K562 (cell line): ENCODE data around the gene TK1. TPM values are rescaled to one million over a fixed set of nuclear protein-coding genes. Genes with fewer than 3 reads are reported as not detected.

Source experiments
- AFF1 ChIP-seq, 2 experiments: fragments of 450-650 bp; IDR thresholded peaks; 2 replicates each; pipeline ENCODE4 v1.6.1; 2018; ENCODE audit warnings: mild to moderate bottlenecking in 2 of 2, low read depth in 1 of 2; ENCODE audit not compliant: partially characterized antibody in 2 of 2
- BMI1 ChIP-seq: fragments of 150-350 bp; IDR thresholded peaks from 2 replicates; pipeline ENCODE4 v1.6.1; 2014; ENCODE audit warnings: low read length
- CCAR2 ChIP-seq: fragments of 200-400 bp; formaldehyde crosslinking; IDR thresholded peaks from 2 replicates; pipeline ENCODE4 v1.6.1; 2017; ENCODE audit warnings: mild to moderate bottlenecking, low read depth, low read length
- CREB5 ChIP-seq: fragments of 250-450 bp; sonication (Bioruptor Pico); IDR thresholded peaks from 2 replicates; pipeline ENCODE4 v1.5.0; 2020; ENCODE audit warnings: mild to moderate bottlenecking
- GTF3C2 ChIP-seq: IDR thresholded peaks from 3 replicates; pipeline ENCODE4 v1.6.1; 2011; ENCODE audit warnings: borderline replicate concordance, mild to moderate bottlenecking, moderate library complexity; ENCODE audit not compliant: insufficient read length; ENCODE audit errors: extremely low read depth
- LEF1 ChIP-seq: fragments of 450-650 bp; IDR thresholded peaks from 2 replicates; pipeline ENCODE4 v1.6.1; 2016; ENCODE audit warnings: mild to moderate bottlenecking
- NR3C1 ChIP-seq: sonication (generic); formaldehyde crosslinking; IDR thresholded peaks from 2 replicates; pipeline ENCODE4 v1.8.1; 2022; ENCODE audit warnings: missing genetic modification reagents
- PCBP1 ChIP-seq: fragments of 200-400 bp; formaldehyde crosslinking; IDR thresholded peaks from 2 replicates; pipeline ENCODE4 v1.6.1; 2018; ENCODE audit warnings: mild to moderate bottlenecking, low read depth, low read length; ENCODE audit not compliant: poor library complexity, severe bottlenecking
- POLR2G ChIP-seq: fragments of 200-400 bp; formaldehyde crosslinking; IDR thresholded peaks from 2 replicates; pipeline ENCODE4 v1.6.1; 2017; ENCODE audit warnings: low read depth, mild to moderate bottlenecking, antibody characterized with exemption, low read length, moderate library complexity
- PRMT5 ChIP-seq: sonication (generic); formaldehyde crosslinking; IDR thresholded peaks from 2 replicates; pipeline ENCODE4 v1.5.0; 2020; ENCODE audit warnings: missing genetic modification reagents
- RBFOX2 ChIP-seq: fragments of 200-400 bp; formaldehyde crosslinking; IDR thresholded peaks from 2 replicates; pipeline ENCODE4 v1.6.1; 2017; ENCODE audit warnings: low read depth, mild to moderate bottlenecking, low read length, moderate library complexity
- SAFB2 ChIP-seq: fragments of 200-400 bp; formaldehyde crosslinking; IDR thresholded peaks from 2 replicates; pipeline ENCODE4 v1.6.1; 2018; ENCODE audit warnings: borderline replicate concordance, low read length, low read depth, moderate library complexity; ENCODE audit not compliant: severe bottlenecking
- SAP30 ChIP-seq: fragments of 200-600 bp; sonication (generic); IDR thresholded peaks from 2 replicates; pipeline ENCODE4 v1.6.1; 2012; ENCODE audit warnings: borderline replicate concordance, low read depth, mild to moderate bottlenecking, moderate library complexity, low read length, control low read depth, inconsistent platforms; ENCODE audit not compliant: insufficient read depth, poor library complexity, severe bottlenecking
- ZNF134 ChIP-seq: fragments of 250-450 bp; sonication (Bioruptor Pico); conservative IDR thresholded peaks from 2 replicates; pipeline ENCODE4 v1.4.0; 2020
- ZNF197 ChIP-seq: fragments of 200-800 bp; sonication (Bioruptor generic); IDR thresholded peaks from 2 replicates; pipeline ENCODE4 v1.6.1; 2016; ENCODE audit warnings: low read depth, missing genetic modification characterization, missing compliant biosample characterization
- ZNF644 ChIP-seq: fragments of 200-800 bp; sonication (Bioruptor generic); IDR thresholded peaks from 2 replicates; pipeline ENCODE4 v1.6.1; 2016; ENCODE audit warnings: low read depth, missing genetic modification characterization, missing compliant biosample characterization
- polyA plus RNA-seq, 8 experiments: library from polyadenylated mRNA; depleted of rRNA in 4 of 8; stranded (reverse) in 5 of 8; unstranded in 3 of 8; fragments of >200 nt; fragmentation: Nextera tagmentation in 2 of 8; fragmentation: Illumina TruSeq in 1 of 8; extraction: Ambion mirVana in 2 of 8; extraction: Trizol in 1 of 8; gene quantifications; 2 replicates each; pipeline versions ENCODE4 v1.2.1 to v1.2.3, GENCODE V29; 2011 to 2014; ENCODE audit warnings: inconsistent platforms in 1 of 8, missing spikeins in 1 of 8
- total RNA-seq, 7 experiments: library from RNA; depleted of rRNA in 6 of 7; stranded (reverse); fragments of >200 nt in 6 of 7; fragmentation: Illumina TruSeq in 2 of 7; extraction: Trizol in 2 of 7; gene quantifications; 2 replicates each; pipeline versions ENCODE4 v1.2.1 to v1.2.3, GENCODE V29; 2011 to 2021; ENCODE audit warnings: low replicate concordance in 1 of 7
- TF ChIP-seq, protein P1 (sequence below): sonication (generic); formaldehyde crosslinking; IDR thresholded peaks from 2 replicates; pipeline ENCODE4 v1.8.1; 2022; ENCODE audit warnings: missing genetic modification reagents

TK1 gene
- total and polyA plus RNA-seq, 9 of the 15 experiments (the other 6 are each of a cell fraction or from before 2014, with no cell fraction given), result 8.4 to 280 (median 103) TPM

- no peak for TF ChIP-seq CREB5 (CRISPR knock-in tag)
- TF ChIP-seq POLR2G, result peak; percentile 86
- TF ChIP-seq PCBP1, result no peak
- no peak for TF ChIP-seq ZNF134 (CRISPR knock-in tag)
- no peak for TF ChIP-seq ZNF197 (CRISPR knock-in tag)
- TF ChIP-seq CCAR2, result no peak
- no peak for TF ChIP-seq SAFB2
- TF ChIP-seq RBFOX2, result peak; percentile 77
- TF ChIP-seq, protein P1, sequence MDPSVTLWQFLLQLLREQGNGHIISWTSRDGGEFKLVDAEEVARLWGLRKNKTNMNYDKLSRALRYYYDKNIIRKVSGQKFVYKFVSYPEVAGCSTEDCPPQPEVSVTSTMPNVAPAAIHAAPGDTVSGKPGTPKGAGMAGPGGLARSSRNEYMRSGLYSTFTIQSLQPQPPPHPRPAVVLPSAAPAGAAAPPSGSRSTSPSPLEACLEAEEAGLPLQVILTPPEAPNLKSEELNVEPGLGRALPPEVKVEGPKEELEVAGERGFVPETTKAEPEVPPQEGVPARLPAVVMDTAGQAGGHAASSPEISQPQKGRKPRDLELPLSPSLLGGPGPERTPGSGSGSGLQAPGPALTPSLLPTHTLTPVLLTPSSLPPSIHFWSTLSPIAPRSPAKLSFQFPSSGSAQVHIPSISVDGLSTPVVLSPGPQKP (CRISPR knock-in tag), result no peak
- no peak for TF ChIP-seq BMI1
- TF ChIP-seq PRMT5 (CRISPR knock-in tag), result no peak
- no peak for TF ChIP-seq GTF3C2
- TF ChIP-seq LEF1, result peak; percentile 87; the same call in 1 of the 2 replicates
- TF ChIP-seq AFF1 (IDR thresholded peaks at IDR 0.05; ENCODE audit: low read depth in 1 of 2, partially characterized antibody in 2 of 2), result peak in 1 of 2 experiments; percentile 75
- TF ChIP-seq ZNF644 (tag), result peak; percentile 66; the same call in 1 of the 2 replicates
- TF ChIP-seq SAP30, result peak; percentile 56
- TF ChIP-seq NR3C1 (CRISPR knock-in tag), result no peak
Observed at GRCh38 chr17:78128551-78129350, 58.1 kb downstream of the TK1 start, which contains the start of gene TMC6 (continued).
